ENCODE measurements around the gene SHC1.

- TF ChIP-seq CTCF (IDR thresholded peaks at IDR 0.05; ENCODE audit: low read depth, low read length, poor library complexity, severe bottlenecking) (no peak), EZH2phosphoT487 (IDR thresholded peaks at IDR 0.05; ENCODE audit: borderline replicate concordance, low read length) (no peak)
Measured at GRCh38 chr1:154996966-154997701, 26.6 kb upstream of the SHC1 start.

Data from DOHH2 (cell line).